SU-DHL-6 (cell line): ENCODE data around the gene YWHAQ.

Source experiments
- H2AFZ ChIP-seq: fragments of 200-600 bp; sonication (generic); 2 replicates; pipeline ENCODE4 v1.6.1; 2014; ENCODE audit warnings: low read depth, mild to moderate bottlenecking, moderate library complexity, mixed read lengths, antibody characterized with exemption, low read length; ENCODE audit not compliant: severe bottlenecking
- H3F3A ChIP-seq: fragments of 200-600 bp; shearing (Covaris generic); 2 replicates; pipeline ENCODE4 v1.6.0; 2016; ENCODE audit warnings: antibody characterized with exemption, mild to moderate bottlenecking; ENCODE audit not compliant: insufficient read depth
- H3K27ac ChIP-seq: fragments of 200-600 bp; sonication (generic); 2 replicates; pipeline ENCODE4 v1.5.1; 2016; ENCODE audit warnings: low read depth, mild to moderate bottlenecking, low read length, moderate library complexity, mixed read lengths
- H3K27me3 ChIP-seq: fragments of 200-600 bp; sonication (generic), shearing (Covaris generic); 2 replicates; pipeline ENCODE4 v1.6.0; 2014; ENCODE audit warnings: mild to moderate bottlenecking, low read length
- H3K36me3 ChIP-seq: fragments of 200-600 bp; sonication (generic); 2 replicates; pipeline ENCODE4 v1.6.1; 2014; ENCODE audit warnings: mild to moderate bottlenecking, low read length, mixed read lengths
- H3K4me2 ChIP-seq: fragments of 300-600, 200-600 bp; shearing (Covaris generic), sonication (generic); 2 replicates; pipeline ENCODE4 v1.6.0; 2014; ENCODE audit warnings: low read length, low read depth, mild to moderate bottlenecking; ENCODE audit not compliant: poor library complexity, severe bottlenecking
- H3K4me3 ChIP-seq: fragments of 200-600 bp; sonication (generic); 2 replicates; pipeline ENCODE4 v1.5.1; 2014; ENCODE audit warnings: antibody characterized with exemption, low read length, mild to moderate bottlenecking, mixed read lengths; ENCODE audit not compliant: insufficient read depth, poor library complexity, severe bottlenecking
- H3K79me2 ChIP-seq: fragments of 200-600 bp; sonication (generic); 2 replicates; pipeline ENCODE4 v1.6.1; 2014; ENCODE audit warnings: mild to moderate bottlenecking, low read length, moderate library complexity; ENCODE audit not compliant: insufficient read depth
- H3K9ac ChIP-seq: fragments of 200-600 bp; sonication (generic); 2 replicates; pipeline ENCODE4 v1.7.0; 2014; ENCODE audit warnings: mild to moderate bottlenecking, low read length
- H3K9me2 ChIP-seq: fragments of 200-600 bp; sonication (generic); replicated peaks from 2 replicates; pipeline ENCODE4 v1.6.1; 2014; ENCODE audit warnings: low read length; ENCODE audit not compliant: insufficient read depth
- H3K9me3 ChIP-seq: fragments of 200-600 bp; sonication (generic); 2 replicates; pipeline ENCODE4 v1.6.1; 2014; ENCODE audit warnings: low read length, mixed read lengths; ENCODE audit not compliant: insufficient read depth
- H4K20me1 ChIP-seq: fragments of 200-600 bp; sonication (generic); 2 replicates; pipeline ENCODE4 v1.6.1; 2014; ENCODE audit warnings: low read depth, mild to moderate bottlenecking, antibody characterized with exemption, low read length, moderate library complexity, mixed read lengths
- EZH2phosphoT487 ChIP-seq: fragments of 200-600 bp; sonication (generic), shearing (Covaris generic); conservative IDR thresholded peaks from 2 replicates; pipeline ENCODE4 v1.6.1; 2018; ENCODE audit warnings: mild to moderate bottlenecking, antibody characterized with exemption, low read length, moderate library complexity, mixed read lengths
- TF ChIP-seq, protein P1 (sequence below): fragments of 200-600 bp; sonication (generic); IDR thresholded peaks from one replicate; pipeline ENCODE4 v1.5.1; 2017; ENCODE audit warnings: antibody characterized with exemption, mild to moderate bottlenecking, low read length, moderate library complexity; ENCODE audit not compliant: insufficient read depth, poor library complexity, severe bottlenecking

The YWHAQ gene

DNA sequence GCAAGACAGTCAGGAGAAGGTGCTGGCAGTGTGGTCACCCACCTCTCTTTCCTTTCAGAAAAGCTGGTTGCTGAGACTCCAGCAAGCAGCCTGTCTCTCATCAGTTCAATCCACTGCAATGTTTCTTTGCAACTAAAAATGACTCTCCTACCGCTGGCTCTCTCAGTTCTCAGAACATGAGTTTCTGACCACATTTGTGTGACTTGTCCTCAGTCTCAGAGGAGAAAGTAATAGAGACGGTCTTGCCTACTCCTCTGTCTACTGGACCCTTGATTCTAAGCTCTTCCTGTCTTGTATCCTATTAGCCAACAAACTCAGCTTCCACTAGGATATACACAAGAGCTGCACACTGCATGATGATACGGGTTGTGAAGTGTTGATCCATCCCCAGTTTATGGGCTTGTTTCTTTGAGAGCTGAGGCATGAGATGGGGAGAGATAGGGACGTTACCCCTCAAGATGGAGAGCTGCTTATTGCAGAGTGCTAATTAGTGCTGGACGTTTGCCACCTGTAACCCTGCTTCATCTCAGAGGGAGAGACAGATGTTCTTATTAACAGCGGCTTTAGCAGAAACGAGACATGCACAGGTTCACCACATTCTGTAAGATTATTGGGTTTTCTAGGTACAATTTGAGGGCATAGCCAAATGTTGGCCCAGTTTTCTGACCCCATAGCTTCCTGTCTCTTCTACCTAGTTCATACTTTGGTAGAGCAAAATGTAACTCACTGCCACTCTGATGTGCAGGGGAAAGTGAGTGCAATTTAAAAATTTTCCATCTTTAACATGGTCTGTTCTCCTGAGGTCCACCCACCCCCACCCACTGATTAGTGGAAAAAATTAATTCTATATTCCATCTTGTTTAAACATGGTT lies 32.4 kb upstream of the YWHAQ start:
- no peak overlapping the region for H3K4me3 ChIP-seq
- H4K20me1 ChIP-seq: no peaks in the 10 kb centered on the region
- H3K27ac ChIP-seq: no peak overlapping the region
- no peaks in the 10 kb centered on the region for H3K79me2 ChIP-seq
- H3K36me3 ChIP-seq: no peaks in the 10 kb centered on the region
- TF ChIP-seq, protein P1, sequence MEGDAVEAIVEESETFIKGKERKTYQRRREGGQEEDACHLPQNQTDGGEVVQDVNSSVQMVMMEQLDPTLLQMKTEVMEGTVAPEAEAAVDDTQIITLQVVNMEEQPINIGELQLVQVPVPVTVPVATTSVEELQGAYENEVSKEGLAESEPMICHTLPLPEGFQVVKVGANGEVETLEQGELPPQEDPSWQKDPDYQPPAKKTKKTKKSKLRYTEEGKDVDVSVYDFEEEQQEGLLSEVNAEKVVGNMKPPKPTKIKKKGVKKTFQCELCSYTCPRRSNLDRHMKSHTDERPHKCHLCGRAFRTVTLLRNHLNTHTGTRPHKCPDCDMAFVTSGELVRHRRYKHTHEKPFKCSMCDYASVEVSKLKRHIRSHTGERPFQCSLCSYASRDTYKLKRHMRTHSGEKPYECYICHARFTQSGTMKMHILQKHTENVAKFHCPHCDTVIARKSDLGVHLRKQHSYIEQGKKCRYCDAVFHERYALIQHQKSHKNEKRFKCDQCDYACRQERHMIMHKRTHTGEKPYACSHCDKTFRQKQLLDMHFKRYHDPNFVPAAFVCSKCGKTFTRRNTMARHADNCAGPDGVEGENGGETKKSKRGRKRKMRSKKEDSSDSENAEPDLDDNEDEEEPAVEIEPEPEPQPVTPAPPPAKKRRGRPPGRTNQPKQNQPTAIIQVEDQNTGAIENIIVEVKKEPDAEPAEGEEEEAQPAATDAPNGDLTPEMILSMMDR: no peak
- no peak for TF ChIP-seq EZH2phosphoT487
- no peaks in the 10 kb centered on the region for H3K9me2 ChIP-seq
- no peak overlapping the region for H3K9ac ChIP-seq
- no peak overlapping the region for H2AFZ ChIP-seq
- H3K27me3 ChIP-seq: no peaks in the 10 kb centered on the region; the same call in 1 of the 2 replicates
- no peaks in the 10 kb centered on the region for H3K9me3 ChIP-seq
- H3K4me2 ChIP-seq: no peak overlapping the region
- H3F3A ChIP-seq: no peaks in the 10 kb centered on the region

DNA sequence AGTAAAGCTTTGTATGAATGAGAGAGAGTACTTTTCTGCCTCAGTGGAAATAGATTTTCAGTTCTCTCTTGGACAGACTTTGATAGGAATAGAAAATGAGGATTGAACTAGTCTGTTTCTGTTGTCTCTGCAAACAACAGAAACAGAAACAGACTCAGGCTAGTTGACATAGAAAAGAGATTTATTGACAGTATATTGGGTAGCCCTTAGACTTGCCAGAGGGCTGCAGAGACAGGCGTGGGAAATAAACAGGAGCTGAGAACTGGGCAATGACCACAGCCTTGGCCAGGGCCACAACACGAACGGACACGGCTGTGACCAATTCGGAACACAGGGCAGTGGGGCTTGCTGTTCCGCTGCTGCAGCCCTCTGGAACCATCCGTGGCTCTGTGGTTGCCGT lies 30.5 kb upstream of the YWHAQ start:
- Histone ChIP-seq H4K20me1 (no peaks in the 10 kb centered on the region), H3K27ac (no peak overlapping the region), H2AFZ (no peak overlapping the region), H3K9me3 (no peaks in the 10 kb centered on the region), H3K4me2 (no peak overlapping the region), H3K4me3 (no peak overlapping the region), H3F3A (no peaks in the 10 kb centered on the region), H3K79me2 (no peaks in the 10 kb centered on the region), H3K36me3 (no peaks in the 10 kb centered on the region), H3K9ac (no peak overlapping the region), H3K9me2 (no peaks in the 10 kb centered on the region), H3K27me3 (no peaks in the 10 kb centered on the region; the same call in 1 of the 2 replicates)
- TF ChIP-seq, protein P1: no peak
- no peak for TF ChIP-seq EZH2phosphoT487

DNA sequence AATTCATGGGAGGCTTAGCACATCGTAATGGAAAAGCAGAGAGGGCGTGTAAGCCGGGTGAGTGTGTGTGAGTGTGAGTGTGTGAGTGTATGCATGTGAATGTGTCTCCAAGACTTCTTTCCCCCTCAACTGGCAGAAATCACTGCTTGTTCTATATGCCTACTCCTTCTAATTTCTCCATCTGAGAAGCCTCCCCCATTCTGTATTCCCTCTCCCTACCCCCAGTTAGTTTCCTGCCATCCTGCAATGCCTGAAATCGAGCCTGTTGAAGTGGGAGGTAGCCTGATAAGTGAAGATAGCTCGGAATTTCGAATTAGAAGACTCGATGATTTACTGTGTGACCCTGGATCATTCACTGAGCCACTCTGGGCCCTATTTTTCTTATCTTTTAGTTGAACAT lies 30.0 kb upstream of the YWHAQ start:
- no peak for TF ChIP-seq EZH2phosphoT487
- TF ChIP-seq, protein P1: no peak
- H3K9me3 ChIP-seq: no peaks in the 10 kb centered on the region
- no peaks in the 10 kb centered on the region for H3K9me2 ChIP-seq
- H3K27ac ChIP-seq: no peak overlapping the region
- no peak overlapping the region for H3K4me2 ChIP-seq
- H3K79me2 ChIP-seq: no peaks in the 10 kb centered on the region
- H2AFZ ChIP-seq: no peak overlapping the region
- H3K9ac ChIP-seq: no peak overlapping the region
- H3K36me3 ChIP-seq: no peaks in the 10 kb centered on the region
- no peaks in the 10 kb centered on the region for H4K20me1 ChIP-seq
- no peaks in the 10 kb centered on the region for H3F3A ChIP-seq
- H3K4me3 ChIP-seq: no peak overlapping the region
- H3K27me3 ChIP-seq: no peaks in the 10 kb centered on the region; the same call in 1 of the 2 replicates
